ENCODE measurements around the gene FXYD2. TPM values are rescaled to one million over a fixed set of nuclear protein-coding genes. Genes with fewer than 3 reads are reported as not detected.

Gene FXYD2
- total RNA-seq, 1 experiment from 2014 or later, result 9.0 TPM

GRCh38 chr11:117825538-117826189 is 1.1 kb upstream of the FXYD2 start:
- H3K27me3 Mint-ChIP-seq (ENCODE audit: unreplicated experiment), result no peaks in the 10 kb centered on the region
- no TSS peak for BruUV-seq (replicated peaks)
- H3K9me3 Mint-ChIP-seq (ENCODE audit: low read depth, unreplicated experiment), result no peaks in the 10 kb centered on the region
- TF ChIP-seq, protein P1, sequence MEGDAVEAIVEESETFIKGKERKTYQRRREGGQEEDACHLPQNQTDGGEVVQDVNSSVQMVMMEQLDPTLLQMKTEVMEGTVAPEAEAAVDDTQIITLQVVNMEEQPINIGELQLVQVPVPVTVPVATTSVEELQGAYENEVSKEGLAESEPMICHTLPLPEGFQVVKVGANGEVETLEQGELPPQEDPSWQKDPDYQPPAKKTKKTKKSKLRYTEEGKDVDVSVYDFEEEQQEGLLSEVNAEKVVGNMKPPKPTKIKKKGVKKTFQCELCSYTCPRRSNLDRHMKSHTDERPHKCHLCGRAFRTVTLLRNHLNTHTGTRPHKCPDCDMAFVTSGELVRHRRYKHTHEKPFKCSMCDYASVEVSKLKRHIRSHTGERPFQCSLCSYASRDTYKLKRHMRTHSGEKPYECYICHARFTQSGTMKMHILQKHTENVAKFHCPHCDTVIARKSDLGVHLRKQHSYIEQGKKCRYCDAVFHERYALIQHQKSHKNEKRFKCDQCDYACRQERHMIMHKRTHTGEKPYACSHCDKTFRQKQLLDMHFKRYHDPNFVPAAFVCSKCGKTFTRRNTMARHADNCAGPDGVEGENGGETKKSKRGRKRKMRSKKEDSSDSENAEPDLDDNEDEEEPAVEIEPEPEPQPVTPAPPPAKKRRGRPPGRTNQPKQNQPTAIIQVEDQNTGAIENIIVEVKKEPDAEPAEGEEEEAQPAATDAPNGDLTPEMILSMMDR (IDR thresholded peaks at IDR 0.05; ENCODE audit: unreplicated experiment), result no peak
- H3K36me3 Mint-ChIP-seq (ENCODE audit: insufficient read depth, unreplicated experiment), result peaks cover 14% of the 10 kb centered on the region
- intact Hi-C loops (cut with micrococcal nuclease; ENCODE audit: unreplicated experiment), result no loop called here
- CTCF ChIA-PET, result interaction anchor here (1.6 to 1.9 kb wide), 3 partner anchors 8 to 121 kb away, joined by 9 to 11 read pairs (median 10); no protein-coding TSS in a partner anchor
- peak overlapping the region; percentile 61 for H3K27ac Mint-ChIP-seq (ENCODE audit: unreplicated experiment)
- no peak for DNase-seq
- H3K4me3 Mint-ChIP-seq (ENCODE audit: low read depth, unreplicated experiment), result peak overlapping the region; percentile 32
- H3K4me1 Mint-ChIP-seq (ENCODE audit: low read depth, unreplicated experiment), result peaks cover 50% of the 10 kb centered on the region

DNA sequence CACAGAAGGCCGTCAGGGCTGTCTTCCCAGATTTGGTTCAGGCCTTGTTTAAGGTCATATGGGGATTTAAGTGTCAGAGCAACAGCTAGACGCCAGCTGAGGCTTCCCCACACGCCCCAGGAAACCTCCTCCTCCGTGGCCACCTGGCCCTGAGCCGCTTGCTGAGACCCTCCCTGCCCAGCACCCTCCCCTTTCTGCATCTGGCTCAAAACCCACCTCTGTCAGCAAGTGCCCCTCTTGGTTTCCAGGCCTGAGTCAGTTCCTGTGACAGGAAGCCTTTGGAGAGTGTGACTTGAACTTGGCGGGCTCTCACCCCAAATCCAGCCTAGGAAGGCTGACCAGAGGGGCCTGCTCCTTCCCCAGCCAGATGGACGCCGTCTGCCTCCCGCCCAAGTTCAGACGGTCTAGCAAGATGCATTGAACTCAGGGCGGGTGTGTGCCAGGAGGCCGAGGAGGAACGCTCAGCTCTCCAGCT is 561 bp downstream of the FXYD2 start:
- H3K9me3 Mint-ChIP-seq (ENCODE audit: low read depth, unreplicated experiment), result no peaks in the 10 kb centered on the region
- H3K36me3 Mint-ChIP-seq (ENCODE audit: insufficient read depth, unreplicated experiment), result peaks cover 14% of the 10 kb centered on the region
- H3K27me3 Mint-ChIP-seq (ENCODE audit: unreplicated experiment), result no peaks in the 10 kb centered on the region
- DNase-seq, result no peak
- CTCF ChIA-PET, result interaction anchor here (1.0 to 1.7 kb wide), 3 partner anchors 10 to 229 kb away, joined by 4 to 11 read pairs (median 9); no protein-coding TSS in a partner anchor
- BruUV-seq (replicated peaks), result no TSS peak
- TF ChIP-seq, protein P1 (IDR thresholded peaks at IDR 0.05; ENCODE audit: unreplicated experiment), result no peak
- H3K27ac Mint-ChIP-seq (ENCODE audit: unreplicated experiment), result no peak overlapping the region
- intact Hi-C loops (cut with micrococcal nuclease; ENCODE audit: unreplicated experiment), result no loop called here
- peaks cover 42% of the 10 kb centered on the region for H3K4me1 Mint-ChIP-seq (ENCODE audit: low read depth, unreplicated experiment)
- peak overlapping the region; percentile 32 for H3K4me3 Mint-ChIP-seq (ENCODE audit: low read depth, unreplicated experiment)

- Mint-ChIP-seq H3K36me3 (ENCODE audit: insufficient read depth, unreplicated experiment) (peaks cover 17% of the 10 kb centered on the region), H3K27me3 (ENCODE audit: unreplicated experiment) (no peaks in the 10 kb centered on the region), H3K9me3 (ENCODE audit: low read depth, unreplicated experiment) (no peaks in the 10 kb centered on the region), H3K27ac (ENCODE audit: unreplicated experiment) (no peak overlapping the region), H3K4me3 (ENCODE audit: low read depth, unreplicated experiment) (no peak overlapping the region), H3K4me1 (ENCODE audit: low read depth, unreplicated experiment) (peaks cover 47% of the 10 kb centered on the region)
- BruUV-seq (replicated peaks), result no TSS peak
- TF ChIP-seq, protein P1 (IDR thresholded peaks at IDR 0.05; ENCODE audit: unreplicated experiment), result no peak
- no peak for DNase-seq
- intact Hi-C loops (cut with micrococcal nuclease; ENCODE audit: unreplicated experiment), result no loop called here
- CTCF ChIA-PET, result interaction anchor here (1.6 to 1.7 kb wide), 2 partner anchors 10 to 124 kb away, joined by 9 to 11 read pairs; no protein-coding TSS in a partner anchor
These were observed 1.1 kb downstream of the FXYD2 start for GRCh38 chr11:117823294-117823945.

DNA sequence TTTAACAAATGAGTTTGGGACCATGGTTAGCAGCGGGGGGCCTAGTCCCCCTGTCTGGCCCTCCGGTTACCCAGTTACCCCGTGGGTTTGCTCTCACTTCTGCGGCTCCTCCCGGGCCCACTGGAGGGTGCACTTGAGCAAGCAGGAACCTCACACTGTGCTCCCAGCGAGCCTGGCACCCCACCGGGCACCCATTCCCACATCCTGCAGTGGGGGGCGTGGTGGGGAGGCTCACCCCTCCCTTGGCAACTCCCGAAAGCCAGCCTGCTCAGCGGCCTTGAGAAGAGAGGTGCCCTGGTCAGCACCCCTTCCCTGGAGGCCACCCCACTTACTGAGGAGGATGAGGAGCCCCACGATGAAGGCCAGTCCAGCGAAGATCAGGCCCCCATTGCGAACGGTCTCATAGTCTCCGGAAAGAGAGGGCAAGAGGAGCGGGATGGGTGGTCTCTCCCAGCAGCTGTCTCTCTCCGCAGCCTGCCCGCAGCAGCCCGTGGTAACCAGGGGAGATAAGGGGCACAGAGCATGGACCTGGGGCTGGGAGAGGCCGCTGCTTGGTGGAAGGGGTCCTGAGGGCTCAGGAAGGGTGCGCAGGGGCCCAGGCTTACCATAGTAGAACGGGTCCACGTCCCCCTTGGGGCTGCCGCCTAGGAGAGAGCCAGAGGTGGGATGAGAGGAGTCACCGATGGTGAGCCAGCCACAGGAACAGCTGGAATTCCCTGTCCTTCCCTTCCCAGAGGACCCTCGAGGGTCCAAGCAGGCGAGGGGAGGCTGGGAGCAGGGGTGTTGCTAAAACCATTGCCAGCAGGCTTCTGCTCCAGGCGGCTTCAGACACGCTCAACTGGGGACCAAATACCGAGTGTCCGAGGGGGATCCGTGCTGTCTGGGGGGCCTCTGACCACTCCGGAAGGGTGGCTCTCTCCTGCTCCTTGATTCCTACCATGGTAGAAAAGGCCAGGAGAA is 2.2 kb downstream of the FXYD2 start:
- Mint-ChIP-seq H3K27me3 (ENCODE audit: unreplicated experiment) (no peaks in the 10 kb centered on the region), H3K27ac (ENCODE audit: unreplicated experiment) (no peak overlapping the region), H3K36me3 (ENCODE audit: insufficient read depth, unreplicated experiment) (peaks cover 21% of the 10 kb centered on the region), H3K4me3 (ENCODE audit: low read depth, unreplicated experiment) (no peak overlapping the region), H3K4me1 (ENCODE audit: low read depth, unreplicated experiment) (peaks cover 58% of the 10 kb centered on the region), H3K9me3 (ENCODE audit: low read depth, unreplicated experiment) (no peaks in the 10 kb centered on the region)
- CTCF ChIA-PET, result no interaction called here
- peak; percentile 61 for DNase-seq
- TF ChIP-seq, protein P1 (IDR thresholded peaks at IDR 0.05; ENCODE audit: unreplicated experiment), result peak; percentile 61
- intact Hi-C loops (cut with micrococcal nuclease; ENCODE audit: unreplicated experiment), result no loop called here
- no TSS peak for BruUV-seq (replicated peaks)

Measured in Calu3 (cell line).